GM12873 (cell line): ENCODE results near the gene PEA15.
A peak's percentile ranks its signal among the peaks of the same experiment; 100 is the strongest.

Experiments used
- CTCF ChIP-seq: IDR thresholded peaks from 2 replicates; pipeline ENCODE4 v1.5.1; 2012; ENCODE audit warnings: low read depth, mild to moderate bottlenecking, moderate library complexity, low read length, control low read depth; ENCODE audit not compliant: insufficient read depth; ENCODE audit errors: missing control alignments

PEA15 gene

GRCh38 chr1:160205242-160206035, at the start of gene PEA15:
PEA15 (plus strand) TSS chr1:160205384; CDS start chr1:160211545, 6,161 bp downstream.
- TF ChIP-seq CTCF, result no peak

- no peak for TF ChIP-seq CTCF
Observed at GRCh38 chr1:160156361-160156760, 48.8 kb upstream of the PEA15 start.

GRCh38 chr1:160157174-160157573, 48.0 kb upstream of the PEA15 start:
- TF ChIP-seq CTCF, result no peak

GRCh38 chr1:160158031-160158430, 47.2 kb upstream of the PEA15 start:
- no peak for TF ChIP-seq CTCF

GRCh38 chr1:160158534-160158933, 46.6 kb upstream of the PEA15 start:
- TF ChIP-seq CTCF, result no peak

- TF ChIP-seq CTCF, result no peak
Observed at GRCh38 chr1:160159846-160160245, 45.3 kb upstream of the PEA15 start.

GRCh38 chr1:160161965-160162705, 43.0 kb upstream of the PEA15 start:
- peak; percentile 67 for TF ChIP-seq CTCF
